HG03139 (cell line): ENCODE measurements around the gene BHLHA15.

Experiments used
- ATAC-seq: cut with Tn5 transposase; IDR thresholded peaks from one replicate; pipeline ENCODE4 v1.9.1; 2021; ENCODE audit not compliant: unreplicated experiment

BHLHA15 gene

GRCh38 chr7:98240961-98241673 lies 29.9 kb downstream of the BHLHA15 start:
- ATAC-seq = no peak

- no peak for ATAC-seq
Measured at GRCh38 chr7:98241674-98242241, 30.5 kb downstream of the BHLHA15 start.

GRCh38 chr7:98242342-98242741 lies 31.1 kb downstream of the BHLHA15 start:
- no peak for ATAC-seq

GRCh38 chr7:98242934-98243333 lies 31.7 kb downstream of the BHLHA15 start:
- no peak for ATAC-seq

GRCh38 chr7:98244871-98245270 lies 33.6 kb downstream of the BHLHA15 start:
- no peak for ATAC-seq

GRCh38 chr7:98248156-98248555 lies 36.9 kb downstream of the BHLHA15 start:
- ATAC-seq = no peak

GRCh38 chr7:98249106-98249505 lies 37.9 kb downstream of the BHLHA15 start:
- no peak for ATAC-seq

- ATAC-seq = no peak
Measured at GRCh38 chr7:98250789-98251188, 39.5 kb downstream of the BHLHA15 start.

- ATAC-seq = peak; percentile 20
Measured at GRCh38 chr7:98251231-98251600, 40.0 kb downstream of the BHLHA15 start.

GRCh38 chr7:98251601-98252424 lies 40.6 kb downstream of the BHLHA15 start, which contains the start of gene TECPR1:
TSS of gene TECPR1 (minus strand) at chr7:98252232. CDS start at chr7:98246146, 6,086 bp downstream.
- peak; percentile 94 for ATAC-seq

GRCh38 chr7:98252425-98253054 lies 41.3 kb downstream of the BHLHA15 start:
- ATAC-seq = peak; percentile 23

- no peak for ATAC-seq
Measured at GRCh38 chr7:98254516-98254915, 43.3 kb downstream of the BHLHA15 start.

GRCh38 chr7:98254951-98255610 lies 43.8 kb downstream of the BHLHA15 start:
- no peak for ATAC-seq

- no peak for ATAC-seq
Measured at GRCh38 chr7:98256431-98256830, 45.2 kb downstream of the BHLHA15 start.

GRCh38 chr7:98257701-98258100 lies 46.5 kb downstream of the BHLHA15 start:
- ATAC-seq = no peak
